PC-9 (cell line): ENCODE measurements around the gene FATE1.

ENCODE experiments used
- EZH2 ChIP-seq: fragments of 200-600 bp; sonication (generic); IDR thresholded peaks from 2 replicates; pipeline ENCODE4 v1.8.0; 2017; ENCODE audit warnings: antibody characterized with exemption, low read depth
- TF ChIP-seq, protein P1 (sequence below): fragments of 200-600 bp; sonication (generic); conservative IDR thresholded peaks from 2 replicates; pipeline ENCODE4 v1.6.1; 2017; ENCODE audit warnings: mixed run types, antibody characterized with exemption, mild to moderate bottlenecking, moderate library complexity

DNA sequence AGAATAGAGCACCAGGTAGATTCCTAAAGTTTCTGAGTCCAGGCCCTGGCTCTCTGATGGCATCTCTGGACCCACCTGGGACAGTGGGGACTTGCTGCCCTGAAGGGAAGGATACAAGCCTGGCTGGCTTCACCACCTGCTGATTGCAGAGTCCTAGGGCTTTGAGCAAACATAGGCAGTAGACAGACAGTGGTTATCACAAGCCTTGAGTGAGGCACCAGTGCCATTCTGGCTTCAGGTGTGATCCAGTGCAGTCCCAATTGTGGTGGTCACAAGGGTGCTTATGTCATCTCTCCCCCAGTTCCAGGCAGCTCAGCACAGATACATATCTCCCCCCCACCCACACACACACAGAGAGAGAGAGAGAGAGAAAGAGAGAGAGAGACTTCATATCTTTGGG lies 27.1 kb upstream of the FATE1 start:
- TF ChIP-seq, protein P1, sequence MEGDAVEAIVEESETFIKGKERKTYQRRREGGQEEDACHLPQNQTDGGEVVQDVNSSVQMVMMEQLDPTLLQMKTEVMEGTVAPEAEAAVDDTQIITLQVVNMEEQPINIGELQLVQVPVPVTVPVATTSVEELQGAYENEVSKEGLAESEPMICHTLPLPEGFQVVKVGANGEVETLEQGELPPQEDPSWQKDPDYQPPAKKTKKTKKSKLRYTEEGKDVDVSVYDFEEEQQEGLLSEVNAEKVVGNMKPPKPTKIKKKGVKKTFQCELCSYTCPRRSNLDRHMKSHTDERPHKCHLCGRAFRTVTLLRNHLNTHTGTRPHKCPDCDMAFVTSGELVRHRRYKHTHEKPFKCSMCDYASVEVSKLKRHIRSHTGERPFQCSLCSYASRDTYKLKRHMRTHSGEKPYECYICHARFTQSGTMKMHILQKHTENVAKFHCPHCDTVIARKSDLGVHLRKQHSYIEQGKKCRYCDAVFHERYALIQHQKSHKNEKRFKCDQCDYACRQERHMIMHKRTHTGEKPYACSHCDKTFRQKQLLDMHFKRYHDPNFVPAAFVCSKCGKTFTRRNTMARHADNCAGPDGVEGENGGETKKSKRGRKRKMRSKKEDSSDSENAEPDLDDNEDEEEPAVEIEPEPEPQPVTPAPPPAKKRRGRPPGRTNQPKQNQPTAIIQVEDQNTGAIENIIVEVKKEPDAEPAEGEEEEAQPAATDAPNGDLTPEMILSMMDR = no peak
- TF ChIP-seq EZH2 = no peak
